Vagina (tissue), 2 donors: ENCODE results near the gene EPSTI1.

Experiments used
- POLR2A ChIP-seq, 2 donors: fragments of 450-650 bp; IDR thresholded peaks; one replicate each; pipeline ENCODE4 v1.6.1; 2017; ENCODE audit warnings: antibody characterized with exemption in 2 of 2, mild to moderate bottlenecking in 2 of 2, moderate library complexity in 2 of 2
- TF ChIP-seq, protein P1 (sequence below), 3 experiments: fragments of 450-650 bp in 2 of 3; fragments of 200-600 bp in 1 of 3; sonication (generic) in 1 of 3; IDR thresholded peaks; one replicate each; pipeline ENCODE4 v1.5.1; 2017 to 2019; ENCODE audit warnings: antibody characterized with exemption in 3 of 3, mild to moderate bottlenecking in 2 of 3, moderate library complexity in 2 of 3

DNA sequence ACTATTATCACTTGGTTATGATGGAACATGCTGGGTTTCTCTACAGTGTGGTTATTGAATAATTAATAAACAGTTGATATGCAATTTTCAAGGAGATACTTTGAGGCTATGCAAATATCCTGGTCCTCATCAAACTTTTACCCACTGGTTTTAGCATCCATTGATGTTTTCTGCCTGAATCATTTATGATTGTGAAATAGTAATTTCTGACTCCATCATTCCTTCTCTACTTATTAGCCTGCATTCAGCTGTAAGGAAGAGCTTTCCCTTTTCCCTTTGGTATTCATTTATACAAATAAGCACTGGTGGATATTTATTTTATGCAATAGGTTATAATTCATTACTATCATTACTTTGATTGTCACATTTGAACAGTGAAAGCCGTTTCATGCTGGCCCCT lies 17.5 kb upstream of the EPSTI1 start:
- TF ChIP-seq, protein P1, sequence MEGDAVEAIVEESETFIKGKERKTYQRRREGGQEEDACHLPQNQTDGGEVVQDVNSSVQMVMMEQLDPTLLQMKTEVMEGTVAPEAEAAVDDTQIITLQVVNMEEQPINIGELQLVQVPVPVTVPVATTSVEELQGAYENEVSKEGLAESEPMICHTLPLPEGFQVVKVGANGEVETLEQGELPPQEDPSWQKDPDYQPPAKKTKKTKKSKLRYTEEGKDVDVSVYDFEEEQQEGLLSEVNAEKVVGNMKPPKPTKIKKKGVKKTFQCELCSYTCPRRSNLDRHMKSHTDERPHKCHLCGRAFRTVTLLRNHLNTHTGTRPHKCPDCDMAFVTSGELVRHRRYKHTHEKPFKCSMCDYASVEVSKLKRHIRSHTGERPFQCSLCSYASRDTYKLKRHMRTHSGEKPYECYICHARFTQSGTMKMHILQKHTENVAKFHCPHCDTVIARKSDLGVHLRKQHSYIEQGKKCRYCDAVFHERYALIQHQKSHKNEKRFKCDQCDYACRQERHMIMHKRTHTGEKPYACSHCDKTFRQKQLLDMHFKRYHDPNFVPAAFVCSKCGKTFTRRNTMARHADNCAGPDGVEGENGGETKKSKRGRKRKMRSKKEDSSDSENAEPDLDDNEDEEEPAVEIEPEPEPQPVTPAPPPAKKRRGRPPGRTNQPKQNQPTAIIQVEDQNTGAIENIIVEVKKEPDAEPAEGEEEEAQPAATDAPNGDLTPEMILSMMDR (IDR thresholded peaks at IDR 0.05) = no peak
- TF ChIP-seq POLR2A (IDR thresholded peaks at IDR 0.05) = no peak
